Measurements from ENCODE around the gene WBP1.

- TF ChIP-seq NR3C1 (IDR thresholded peaks at IDR 0.05): no peak
- no peak for TF ChIP-seq CTCF (IDR thresholded peaks at IDR 0.05)
- no peak for TF ChIP-seq EP300 (IDR thresholded peaks at IDR 0.05)
- no peak for TF ChIP-seq REST (IDR thresholded peaks at IDR 0.05)
- no peak for TF ChIP-seq RCOR1 (IDR thresholded peaks at IDR 0.05; ENCODE audit: low read depth, low read length)
- no peak for TF ChIP-seq RARB (CRISPR knock-in tag; IDR thresholded peaks at IDR 0.05)
- TF ChIP-seq RAD21 (conservative IDR thresholded peaks at IDR 0.05 in 1 of 2, IDR thresholded peaks at IDR 0.05 in 1 of 2): no peak
- TF ChIP-seq TP53 (CRISPR knock-in tag; IDR thresholded peaks at IDR 0.05): no peak
- TF ChIP-seq NPAS2 (CRISPR knock-in tag; IDR thresholded peaks at IDR 0.05; ENCODE audit: borderline replicate concordance): no peak
- TF ChIP-seq CEBPB (IDR thresholded peaks at IDR 0.05): no peak
- TF ChIP-seq MAX (IDR thresholded peaks at IDR 0.05): no peak
These were observed 43.8 kb upstream of the WBP1 start for GRCh38 chr2:74414441-74414840.
